ENCODE measurements around the gene LPIN1. TPM values are rescaled to one million over a fixed set of nuclear protein-coding genes. Genes with fewer than 3 reads are reported as not detected.
A peak's percentile ranks its signal among the peaks of the same experiment; 100 is the strongest.
"Not testable (repeated sequence)": the region's sequence is repeated elsewhere in the genome, so short reads cannot be mapped to it uniquely, and the experiment has no call there.

Gene LPIN1
- polyA plus RNA-seq, 3 donors = 18.3 to 35.2 (median 29.3) TPM

GRCh38 chr2:11713815-11714214, 32.6 kb upstream of the LPIN1 start:
- no peak for DNase-seq

GRCh38 chr2:11715987-11716652, 30.3 kb upstream of the LPIN1 start:
- DNase-seq = no peak

GRCh38 chr2:11716689-11717321, 29.6 kb upstream of the LPIN1 start:
- DNase-seq = no peak

DNA sequence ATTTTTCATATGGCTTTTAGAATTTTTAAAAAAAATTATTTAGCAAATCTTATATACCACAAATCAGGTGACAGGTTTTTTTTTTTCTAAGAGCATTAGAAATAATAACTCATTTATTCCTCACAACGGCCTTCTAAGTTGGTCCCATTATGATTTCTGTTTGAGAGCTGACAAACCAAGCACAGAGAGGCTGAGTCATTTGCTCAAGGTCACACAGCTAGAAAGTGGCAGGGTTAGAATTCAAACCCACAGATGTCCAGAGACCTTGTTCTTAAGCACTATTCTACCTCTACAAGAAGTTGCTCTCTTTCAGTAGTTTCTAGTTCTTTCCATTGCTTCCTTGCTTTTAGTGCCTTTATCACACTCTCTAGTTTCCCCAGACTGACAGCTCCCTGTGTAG, 28.8 kb upstream of the LPIN1 start:
- no peak for DNase-seq

GRCh38 chr2:11718606-11719005, 27.8 kb upstream of the LPIN1 start:
- no peak for DNase-seq

- no peak for DNase-seq
Measured at GRCh38 chr2:11719230-11719977, 27.0 kb upstream of the LPIN1 start.

- DNase-seq = no peak
Measured at GRCh38 chr2:11720752-11721151, 25.7 kb upstream of the LPIN1 start.

- DNase-seq = no peak
Measured at GRCh38 chr2:11722292-11723060, 24.0 kb upstream of the LPIN1 start.

DNA sequence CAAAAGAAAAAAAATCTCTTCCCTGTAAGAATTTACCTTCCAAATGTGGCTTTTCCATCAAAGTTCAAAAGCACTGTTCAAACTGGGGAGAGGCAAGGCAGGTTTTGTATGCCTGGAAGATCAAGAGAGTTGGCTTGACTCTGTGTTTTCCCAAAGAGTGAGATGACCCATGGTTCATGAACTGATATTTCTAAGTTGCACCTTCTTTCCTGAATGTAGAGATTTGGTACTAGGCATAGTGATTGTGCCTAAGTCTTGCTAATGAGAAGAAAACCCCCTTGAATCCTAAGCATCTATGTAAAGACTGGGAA, 23.4 kb upstream of the LPIN1 start:
- no peak for DNase-seq

- no peak for DNase-seq
Measured at GRCh38 chr2:11724151-11724550, 22.3 kb upstream of the LPIN1 start.

DNA sequence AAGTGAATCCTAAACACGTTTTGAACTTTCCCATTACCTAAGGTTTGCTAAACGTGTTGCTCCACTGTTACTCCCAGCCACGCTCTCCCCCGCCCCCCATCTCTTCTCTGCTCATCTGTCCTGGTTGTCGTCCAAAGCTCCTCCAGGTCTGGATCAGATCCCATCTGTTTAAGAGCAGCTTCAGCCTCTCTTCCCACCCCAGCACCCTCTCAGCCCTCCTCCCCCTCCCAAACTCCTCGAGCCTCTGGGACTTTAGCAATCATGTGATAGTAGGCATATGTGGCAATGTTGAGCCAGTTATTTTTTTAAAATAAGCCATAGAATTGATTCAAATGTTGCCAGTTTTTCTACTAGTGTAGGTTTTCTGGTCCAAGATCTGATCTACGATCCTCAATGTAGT, 20.0 kb upstream of the LPIN1 start:
- no peak for DNase-seq

DNA sequence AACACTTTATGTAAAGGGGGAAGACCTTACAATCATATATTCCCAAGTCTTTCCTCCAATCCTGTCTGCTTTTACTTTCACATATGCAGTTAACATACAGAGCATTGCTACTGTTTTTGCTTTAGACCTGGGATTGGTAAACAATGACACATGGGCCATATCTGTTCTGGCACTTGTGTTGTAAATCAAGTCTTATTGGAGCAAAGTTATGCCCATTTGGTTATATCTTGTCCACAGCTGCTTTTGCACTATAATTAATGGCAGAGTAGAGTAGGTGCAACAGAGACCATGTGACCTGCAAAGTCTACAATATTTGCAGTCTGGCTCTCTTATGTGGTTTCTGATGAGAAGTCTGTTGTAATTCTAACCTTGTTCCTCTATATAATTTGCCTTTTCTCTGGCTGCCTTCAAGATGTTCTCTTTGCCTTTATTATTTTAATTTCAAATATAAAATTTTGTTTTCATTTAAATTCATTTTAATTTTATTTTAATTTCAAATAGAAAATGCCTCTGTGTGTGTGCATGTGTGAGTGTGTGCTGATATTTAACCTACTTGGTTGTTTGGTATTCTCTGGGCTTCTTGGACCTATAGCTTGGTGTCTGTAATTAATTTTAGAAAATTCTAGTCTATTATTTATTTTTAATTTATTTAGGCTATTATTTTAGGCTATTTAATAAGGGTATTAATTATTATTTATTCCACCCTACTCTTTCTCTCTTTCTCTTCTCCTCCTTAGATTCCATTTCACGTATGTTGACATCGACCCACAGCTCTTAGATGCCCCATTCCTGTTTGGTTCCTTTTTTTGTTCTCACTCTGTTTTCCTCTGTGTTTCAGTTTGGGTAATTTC, 16.8 kb upstream of the LPIN1 start:
- no peak for DNase-seq

GRCh38 chr2:11731214-11731984, 15.0 kb upstream of the LPIN1 start:
- DNase-seq = not testable (repeated sequence)

DNA sequence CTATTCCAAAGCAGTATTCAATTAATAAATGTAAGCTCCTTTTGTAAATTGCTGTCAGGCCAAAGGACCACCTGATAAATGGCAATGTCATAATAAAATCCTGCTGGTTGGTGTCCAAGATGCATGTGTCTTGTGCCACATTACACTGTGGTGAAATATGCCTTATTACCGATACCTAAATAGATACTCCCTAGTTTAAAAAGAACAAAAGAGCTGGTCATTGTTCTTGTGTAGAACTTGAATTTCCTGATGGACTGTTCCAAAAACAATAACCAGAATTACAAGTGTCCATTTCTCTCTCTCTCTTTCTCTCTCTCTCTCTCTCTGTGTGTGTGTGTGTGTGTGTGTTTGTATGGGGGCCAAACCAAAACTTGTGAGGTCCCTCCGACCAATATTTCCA, 13.8 kb upstream of the LPIN1 start:
- DNase-seq = no peak

GRCh38 chr2:11737852-11738251, 8.6 kb upstream of the LPIN1 start:
- DNase-seq = not testable (repeated sequence)

DNA sequence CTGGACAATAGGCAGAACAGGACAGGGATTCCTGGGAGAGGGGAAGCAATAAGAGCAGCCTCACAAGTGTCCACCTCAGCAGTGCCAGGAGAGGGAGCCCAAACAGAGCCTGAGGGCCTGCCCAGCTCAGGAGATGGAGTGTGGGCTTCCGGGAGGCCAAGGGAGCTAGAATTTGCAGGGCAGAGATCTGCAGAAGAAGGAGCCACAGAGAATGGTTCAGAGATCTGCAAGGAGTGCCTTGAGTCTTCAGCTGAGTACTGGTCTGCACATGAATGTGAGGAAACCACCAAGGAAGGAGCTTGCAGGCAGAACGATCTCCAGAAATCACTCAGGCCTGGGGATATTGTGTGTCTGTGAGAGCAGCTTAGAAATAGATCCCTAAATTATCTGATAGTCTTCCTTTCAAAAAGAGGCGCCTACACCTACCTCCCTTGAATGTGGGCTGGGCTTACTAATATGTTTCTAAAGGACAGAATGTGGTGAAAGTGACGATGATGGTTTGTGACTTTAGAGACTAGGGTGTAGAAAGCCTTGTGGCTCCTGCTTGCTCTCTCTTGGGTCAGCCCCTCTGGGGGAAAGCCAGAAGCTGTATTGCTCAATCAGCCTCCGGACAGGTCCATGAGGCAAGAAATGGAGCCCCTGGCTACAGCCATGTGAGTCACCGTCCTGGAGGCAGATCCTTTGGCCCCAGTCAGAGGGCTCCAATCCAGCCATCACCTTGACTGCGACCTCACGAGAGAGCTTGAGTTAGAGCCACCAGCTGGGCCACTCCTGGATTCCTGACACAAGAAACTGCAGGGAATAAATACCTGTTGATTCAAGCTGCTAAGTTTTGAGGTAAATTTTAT, 7.6 kb upstream of the LPIN1 start:
- DNase-seq = peak; percentile 56

DNA sequence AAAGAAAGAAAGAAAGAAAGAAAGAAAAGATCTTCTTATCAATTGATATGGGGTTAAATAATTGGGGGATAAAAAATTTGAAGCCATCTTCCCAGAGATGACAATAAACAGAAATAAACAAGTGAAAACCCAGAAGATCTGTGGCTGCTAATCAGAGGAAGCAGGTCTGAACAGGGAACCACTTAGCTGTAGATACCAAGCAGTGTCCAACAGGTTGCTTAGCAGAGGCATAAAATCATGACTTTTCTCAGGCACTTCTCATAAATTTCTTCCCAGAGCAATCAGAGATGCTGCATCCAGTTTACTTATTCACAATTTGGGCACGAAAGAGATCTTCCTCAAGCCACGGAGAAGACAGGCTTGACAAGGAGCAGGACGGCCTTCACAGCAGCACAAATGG, 5.7 kb upstream of the LPIN1 start:
- no peak for DNase-seq

- no peak for DNase-seq
Measured at GRCh38 chr2:11742317-11742701, 4.1 kb upstream of the LPIN1 start.

- DNase-seq = no peak
Measured at GRCh38 chr2:11742702-11743357, 3.6 kb upstream of the LPIN1 start.

Measured in renal pelvis (tissue), 4 donors.